Psoas muscle (tissue), 8 donors: ENCODE measurements around the gene VWA5B2. TPM values are rescaled to one million over a fixed set of nuclear protein-coding genes. Genes with fewer than 3 reads are reported as not detected.

Experiments
- ATAC-seq, 4 donors: fragments of 200-7000 bp; cut with Tn5 transposase; one replicate each; pipeline ENCODE4 v1.9.1; 2020; ENCODE audit warnings: moderate library complexity in 3 of 4, mild to moderate bottlenecking in 2 of 4
- DNase-seq, 2 donors: peaks; one replicate each; pipeline ENCODE4 v3.0.0-alpha.2; 2020
- H3K27ac ChIP-seq: fragments of 200-600 bp; one replicate; pipeline ENCODE4 v1.8.0; 2022
- H3K27me3 ChIP-seq, 3 donors: fragments of 200-600 bp in 1 of 3; one replicate each; pipeline versions ENCODE4 v1.6.1 to v1.8.0; 2013 to 2022; ENCODE audit warnings: low read length in 2 of 3, mild to moderate bottlenecking in 2 of 3, moderate library complexity in 1 of 3; ENCODE audit not compliant: insufficient read depth in 3 of 3
- H3K36me3 ChIP-seq, 2 donors: fragments of 200-600 bp in 1 of 2; one replicate each; pipeline versions ENCODE4 v1.6.1 to v1.8.0; 2013 to 2022; ENCODE audit warnings: low read depth in 1 of 2, mild to moderate bottlenecking in 1 of 2, moderate library complexity in 1 of 2; ENCODE audit not compliant: insufficient read depth in 1 of 2
- H3K4me1 ChIP-seq: fragments of 200-600 bp; one replicate; pipeline ENCODE4 v1.8.0; 2022
- H3K4me3 ChIP-seq: fragments of 200-600 bp; one replicate; pipeline ENCODE4 v1.8.0; 2022; ENCODE audit warnings: mild to moderate bottlenecking
- H3K9me3 ChIP-seq: fragments of 200-600 bp; one replicate; pipeline ENCODE4 v1.8.0; 2022
- CTCF ChIP-seq: fragments of 200-600 bp; IDR thresholded peaks from one replicate; pipeline ENCODE4 v1.8.0; 2022; ENCODE audit warnings: antibody characterized with exemption
- WGBS, 3 donors: extraction: QIAGEN DNeasy Blood & Tissue Kit; methylation state at CpG; one replicate each; pipeline versions ENCODE4 v1.1.6 to v1.1.7; 2013; 5-methylcytosine and 5-hydroxymethylcytosine counted together
- intact Hi-C, 2 donors: fragments of 100-400 bp; cut with DNase I; formaldehyde crosslinking; loops; one replicate each; pipeline versions ENCODE4 v1.11.0 to v1.14.2; 2022
- polyA plus RNA-seq, 3 donors: library from polyadenylated mRNA; stranded (reverse); fragments of 200-250 nt; gene quantifications; one replicate each; pipeline ENCODE4 v1.2.3, GENCODE V29; 2013
- total RNA-seq, 4 donors: library from RNA; stranded (reverse); fragmentation: NEBNext Ultra II Directional in 2 of 4; extraction: Animal tissue kit (Norgen Biotek cat#: 25700) in 2 of 4; gene quantifications; one replicate each; pipeline versions ENCODE4 v1.2.1 to v1.2.4, GENCODE V29; 2021 to 2023
- donor health status: healthy with polysubstance abuse.
- donor health status: DM: no; HTN: no; CAD: no; lungs with moderate emphysema.
- donor health status: Bipolar disorder and iron deficiency.
- donor health status: healthy.
- donor health status: DM: yes; HTN: yes; CAD: no.
- donor health status: DM: no; HTN: no; CAD: no.
- donor health status: DM: no; HTN: no; CAD: no.
- donor health status: DM: yes; HTN: yes; CAD: no.

The VWA5B2 gene
- total and polyA plus RNA-seq, 7 donors: 0.03 to 0.26 (median 0.05) TPM; not detected in 3

GRCh38 chr3:184255291-184256039 lies 26.1 kb downstream of the VWA5B2 start:
- intact Hi-C loops: loop anchor here in 1 of 2 donors (10.0 kb wide), 1 partner anchor 361 kb away; no protein-coding TSS in a partner anchor
- no peak overlapping the region for H3K4me3 ChIP-seq
- 91 to 97% (median 95%) methylated on average over 3 of the region's 3 CpGs for WGBS, 3 donors

GRCh38 chr3:184257083-184257915 lies 27.9 kb downstream of the VWA5B2 start:
- no peak overlapping the region for H3K27ac ChIP-seq
- intact Hi-C loops: loop anchor here in 1 of 2 donors (10.0 kb wide), 1 partner anchor 362 kb away; no protein-coding TSS in a partner anchor
- H3K4me3 ChIP-seq: no peak overlapping the region
- peaks cover 11% of the 10 kb centered on the region for H3K4me1 ChIP-seq
- no peaks in the 10 kb centered on the region for H3K36me3 ChIP-seq
- no peak for DNase-seq
- WGBS, 3 donors: 90 to 93% (median 91%) methylated on average over 23 of the region's 23 CpGs
- no peak for ATAC-seq
- no peak for TF ChIP-seq CTCF
- no peaks in the 10 kb centered on the region for H3K9me3 ChIP-seq
- peaks cover 0 to 37% (median 9%) of the 10 kb centered on the region in 3 donors for H3K27me3 ChIP-seq

More at GRCh38 chr3:184255291-184256039, 26.1 kb downstream of the VWA5B2 start:
- no peaks in the 10 kb centered on the region for H3K9me3 ChIP-seq
- no peak for DNase-seq
- H3K36me3 ChIP-seq: no peaks in the 10 kb centered on the region
- H3K4me1 ChIP-seq: peaks cover 4% of the 10 kb centered on the region
- H3K27ac ChIP-seq: no peak overlapping the region
- peaks cover 0 to 20% (median 6%) of the 10 kb centered on the region in 3 donors for H3K27me3 ChIP-seq
- no peak for TF ChIP-seq CTCF
- no peak for ATAC-seq

- intact Hi-C loops: loop anchor here in 1 of 2 donors (10.0 kb wide), 1 partner anchor 364 kb away; no protein-coding TSS in a partner anchor
- no peak overlapping the region for H3K4me3 ChIP-seq
- no peak overlapping the region for H3K27ac ChIP-seq
- H3K9me3 ChIP-seq: no peaks in the 10 kb centered on the region
- DNase-seq: no peak
- no peaks in the 10 kb centered on the region for H3K36me3 ChIP-seq
- ATAC-seq: no peak
- 86 to 91% (median 88%) methylated on average over 5 of the region's 5 CpGs for WGBS, 3 donors
- peaks cover 0 to 53% (median 9%) of the 10 kb centered on the region in 3 donors for H3K27me3 ChIP-seq
- peaks cover 18% of the 10 kb centered on the region for H3K4me1 ChIP-seq
- no peak for TF ChIP-seq CTCF
Observed at GRCh38 chr3:184258926-184259325, 29.5 kb downstream of the VWA5B2 start.

- Histone ChIP-seq H3K4me1 (peaks cover 18% of the 10 kb centered on the region), H3K4me3 (peak overlapping the region; percentile 28), H3K9me3 (no peaks in the 10 kb centered on the region), H3K27ac (no peak overlapping the region), H3K36me3 (no peaks in the 10 kb centered on the region), H3K27me3 (peaks cover 0 to 58% (median 10%) of the 10 kb centered on the region in 3 donors)
- no peak for TF ChIP-seq CTCF
- DNase-seq: no peak
- peak in 1 of 4 donors; percentile 31 for ATAC-seq
- WGBS, 3 donors: 12 to 23% (median 16%) methylated on average over 11 to 28 of the region's 28 CpGs
- intact Hi-C loops: loop anchor here in 1 of 2 donors (10.0 kb wide), 1 partner anchor 365 kb away; no protein-coding TSS in a partner anchor
Observed at GRCh38 chr3:184259396-184259877, 30.1 kb downstream of the VWA5B2 start.
